ENCODE measurements around the gene ZDHHC9. TPM values are rescaled to one million over a fixed set of nuclear protein-coding genes. Genes with fewer than 3 reads are reported as not detected.
"Not testable (repeated sequence)": the region's sequence is repeated elsewhere in the genome, so short reads cannot be mapped to it uniquely, and the experiment has no call there.

The ZDHHC9 gene
- total RNA-seq (2.4 TPM), polyA plus RNA-seq (1 to 10 TPM; 2.9 to 6.2 (median 4.4) TPM)

DNA sequence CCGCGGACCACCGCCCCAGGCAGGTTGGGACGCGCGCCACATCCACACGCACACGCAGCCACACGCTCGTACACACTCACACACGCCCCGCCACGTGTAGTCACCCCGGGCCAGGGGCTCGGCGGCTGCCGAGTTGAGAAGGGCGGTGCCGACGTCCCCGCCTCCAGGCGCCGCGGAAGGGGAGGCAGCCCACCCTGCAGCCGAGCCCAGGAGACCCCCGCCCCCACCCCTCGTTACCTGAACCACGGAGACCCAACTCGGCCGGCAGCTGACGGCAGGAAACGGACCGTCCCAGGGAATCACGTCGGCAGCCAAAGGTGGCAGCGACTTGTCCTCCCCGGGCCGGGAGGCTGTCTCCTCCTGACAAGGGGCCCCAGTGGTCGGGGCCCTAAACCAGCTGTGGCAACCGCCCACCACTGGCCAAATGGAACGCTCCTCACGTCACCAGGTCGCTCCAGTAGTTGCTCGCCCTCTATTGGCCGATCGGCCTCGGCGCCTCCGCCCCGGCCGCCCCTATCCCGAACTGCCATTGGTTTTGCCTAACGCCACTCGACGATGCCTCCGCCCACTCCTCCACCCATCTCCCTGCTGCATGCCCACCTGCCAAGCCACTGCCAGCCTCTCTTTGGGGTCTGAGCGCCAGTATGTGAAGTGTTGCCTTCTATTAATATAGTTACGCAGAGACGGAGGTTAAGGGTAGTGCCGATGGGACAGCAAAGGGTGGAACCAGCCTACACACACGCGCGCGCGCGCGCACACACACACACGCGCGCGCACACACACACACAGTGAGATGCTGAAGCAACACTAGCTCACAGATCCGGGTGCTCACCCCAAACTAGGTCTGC is at the start of gene ZDHHC9:
ZDHHC9 (minus strand) TSS at position 428 of the 848 bp plus-strand sequence. CDS start 1,941 bp downstream, outside the sequence.
- Histone ChIP-seq H3K27ac (ENCODE audit: insufficient read depth, low read length, poor library complexity, severe bottlenecking) (no peak within 1 kb of the TSS), H3K36me3 (ENCODE audit: control insufficient read depth, insufficient read depth, low read length) (no peaks in the 10 kb centered on the region), H3K9me3 (ENCODE audit: control insufficient read depth in 2 of 2, low read length in 2 of 2) (no peaks in the 10 kb centered on the region), H3K4me3 (ENCODE audit: low read depth, low read length) (peak within 1 kb of the TSS; percentile 72), H3K27me3 (ENCODE audit: control insufficient read depth, insufficient read depth, low read length) (no peaks in the 10 kb centered on the region), H3K4me1 (ENCODE audit: control insufficient read depth, insufficient read depth, low read length, poor library complexity, severe bottlenecking) (peaks cover 7% of the 10 kb centered on the region)
- peak within 1 kb of the TSS; percentile 26 to 85 (median 85) for H3K27ac Mint-ChIP-seq
- peaks cover 0 to 2% (median 0%) of the 10 kb centered on the region in 7 donors for H3K9me3 Mint-ChIP-seq
- H3K4me3 Mint-ChIP-seq, result peak within 1 kb of the TSS; percentile 91 to 99 (median 92)
- no peaks in the 10 kb centered on the region for H3K36me3 Mint-ChIP-seq
- ATAC-seq (ENCODE audit: low read depth in 2 of 2) (peak; percentile 97 to 98), DNase-seq (peak; percentile 82 to 88 (median 85))
- H3K27me3 Mint-ChIP-seq, result peaks cover 10% of the 10 kb centered on the region
- peaks cover 0 to 20% (median 12%) of the 10 kb centered on the region in 4 donors for H3K4me1 Mint-ChIP-seq

- H3K9me3 ChIP-seq (ENCODE audit: control insufficient read depth in 2 of 2, low read length in 2 of 2), result no peaks in the 10 kb centered on the region
- no peak overlapping the region for H3K4me3 ChIP-seq (ENCODE audit: low read depth, low read length)
- DNase-seq (no peak), ATAC-seq (ENCODE audit: low read depth in 2 of 2) (no peak)
- no peaks in the 10 kb centered on the region for H3K4me1 Mint-ChIP-seq
- H3K27me3 ChIP-seq (ENCODE audit: control insufficient read depth, insufficient read depth, low read length), result no peaks in the 10 kb centered on the region
- no peak overlapping the region for H3K27ac Mint-ChIP-seq
- H3K27me3 Mint-ChIP-seq, result peaks cover 4% of the 10 kb centered on the region
- peaks cover 0 to 2% (median 0%) of the 10 kb centered on the region in 7 donors for H3K9me3 Mint-ChIP-seq
- H3K36me3 Mint-ChIP-seq, result no peaks in the 10 kb centered on the region
- no peaks in the 10 kb centered on the region for H3K4me1 ChIP-seq (ENCODE audit: control insufficient read depth, insufficient read depth, low read length, poor library complexity, severe bottlenecking)
- H3K27ac ChIP-seq (ENCODE audit: insufficient read depth, low read length, poor library complexity, severe bottlenecking), result no peak overlapping the region
- no peaks in the 10 kb centered on the region for H3K36me3 ChIP-seq (ENCODE audit: control insufficient read depth, insufficient read depth, low read length)
- no peak overlapping the region for H3K4me3 Mint-ChIP-seq
Measured at GRCh38 chrX:129877401-129877800, 33.7 kb upstream of the ZDHHC9 start.

DNA sequence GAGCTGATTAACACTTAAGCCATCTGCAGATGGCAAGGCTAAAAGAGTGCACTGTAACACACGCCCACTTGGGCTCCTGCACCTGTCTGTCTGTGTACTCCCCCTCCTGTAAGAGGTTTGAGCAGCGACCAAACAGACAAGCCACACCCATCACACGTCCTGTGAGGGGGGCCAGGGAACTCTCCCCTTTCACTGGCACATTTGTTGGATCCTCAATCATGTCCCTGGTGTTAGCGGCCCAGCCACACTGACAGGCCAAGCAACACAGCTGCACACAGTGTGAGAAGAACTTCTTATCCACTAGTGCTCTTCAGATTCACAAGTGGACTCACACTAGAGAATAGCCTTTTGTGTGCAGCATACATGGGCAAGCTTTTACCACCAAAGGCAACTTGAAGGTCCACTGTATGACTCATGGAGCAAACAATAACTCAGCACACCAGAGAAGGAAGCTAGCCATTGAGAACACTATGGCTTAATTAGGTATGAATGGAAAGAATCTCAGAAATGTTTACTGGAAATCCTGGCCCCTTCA is 33.2 kb upstream of the ZDHHC9 start:
- H3K36me3 Mint-ChIP-seq, result no peaks in the 10 kb centered on the region
- DNase-seq (no peak), ATAC-seq (ENCODE audit: low read depth in 2 of 2) (no peak)
- Histone ChIP-seq H3K27ac (ENCODE audit: insufficient read depth, low read length, poor library complexity, severe bottlenecking) (no peak overlapping the region), H3K36me3 (ENCODE audit: control insufficient read depth, insufficient read depth, low read length) (no peaks in the 10 kb centered on the region), H3K4me1 (ENCODE audit: control insufficient read depth, insufficient read depth, low read length, poor library complexity, severe bottlenecking) (no peaks in the 10 kb centered on the region), H3K27me3 (ENCODE audit: control insufficient read depth, insufficient read depth, low read length) (no peaks in the 10 kb centered on the region), H3K4me3 (ENCODE audit: low read depth, low read length) (no peak overlapping the region), H3K9me3 (ENCODE audit: control insufficient read depth in 2 of 2, low read length in 2 of 2) (no peaks in the 10 kb centered on the region)
- H3K4me3 Mint-ChIP-seq, result no peak overlapping the region
- H3K27me3 Mint-ChIP-seq, result no peaks in the 10 kb centered on the region
- H3K27ac Mint-ChIP-seq, result no peak overlapping the region
- peaks cover 0 to 2% (median 0%) of the 10 kb centered on the region in 7 donors for H3K9me3 Mint-ChIP-seq
- H3K4me1 Mint-ChIP-seq, result no peaks in the 10 kb centered on the region

GRCh38 chrX:129875669-129876068 is 32.0 kb upstream of the ZDHHC9 start:
- ATAC-seq (ENCODE audit: low read depth in 2 of 2) (no peak), DNase-seq (no peak)
- Histone ChIP-seq H3K36me3 (ENCODE audit: control insufficient read depth, insufficient read depth, low read length) (no peaks in the 10 kb centered on the region), H3K27ac (ENCODE audit: insufficient read depth, low read length, poor library complexity, severe bottlenecking) (no peak overlapping the region), H3K4me3 (ENCODE audit: low read depth, low read length) (no peak overlapping the region), H3K9me3 (ENCODE audit: control insufficient read depth in 2 of 2, low read length in 2 of 2) (no peaks in the 10 kb centered on the region), H3K27me3 (ENCODE audit: control insufficient read depth, insufficient read depth, low read length) (no peaks in the 10 kb centered on the region), H3K4me1 (ENCODE audit: control insufficient read depth, insufficient read depth, low read length, poor library complexity, severe bottlenecking) (no peaks in the 10 kb centered on the region)
- Mint-ChIP-seq H3K36me3 (no peaks in the 10 kb centered on the region), H3K9me3 (peaks cover 0 to 2% (median 0%) of the 10 kb centered on the region in 7 donors), H3K4me3 (no peak overlapping the region), H3K27me3 (peaks cover 6% of the 10 kb centered on the region), H3K27ac (no peak overlapping the region), H3K4me1 (no peaks in the 10 kb centered on the region)

DNA sequence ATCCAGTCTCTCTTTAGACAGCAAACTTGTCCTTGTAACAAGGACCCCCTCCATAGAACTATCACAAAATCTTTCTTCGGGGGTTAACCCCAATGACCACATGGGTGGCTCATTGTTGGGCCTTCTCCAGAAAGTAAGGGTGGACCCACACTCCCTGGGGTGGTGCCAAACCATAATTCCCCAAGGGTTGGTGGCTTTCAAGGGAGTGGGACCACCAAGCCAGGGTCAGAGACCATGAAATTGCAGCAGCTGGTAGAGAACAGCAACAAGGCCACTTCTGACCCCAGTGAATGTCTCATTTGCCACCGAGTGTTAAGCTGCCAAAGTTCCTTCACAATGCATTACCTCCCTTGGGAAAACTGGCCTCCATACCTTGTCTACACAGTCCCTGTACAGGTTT is 28.8 kb upstream of the ZDHHC9 start:
- H3K27ac Mint-ChIP-seq, result no peak overlapping the region
- no peaks in the 10 kb centered on the region for H3K36me3 Mint-ChIP-seq
- ATAC-seq (ENCODE audit: low read depth in 2 of 2) (no peak), DNase-seq (no peak)
- no peaks in the 10 kb centered on the region for H3K4me1 ChIP-seq (ENCODE audit: control insufficient read depth, insufficient read depth, low read length, poor library complexity, severe bottlenecking)
- H3K9me3 ChIP-seq (ENCODE audit: control insufficient read depth in 2 of 2, low read length in 2 of 2), result no peaks in the 10 kb centered on the region
- H3K9me3 Mint-ChIP-seq, result no peaks in the 10 kb centered on the region
- H3K27me3 ChIP-seq (ENCODE audit: control insufficient read depth, insufficient read depth, low read length), result no peaks in the 10 kb centered on the region
- no peaks in the 10 kb centered on the region for H3K4me1 Mint-ChIP-seq
- no peak overlapping the region for H3K4me3 ChIP-seq (ENCODE audit: low read depth, low read length)
- H3K4me3 Mint-ChIP-seq, result peak overlapping the region in 1 of 4 donors; percentile 40
- H3K27ac ChIP-seq (ENCODE audit: insufficient read depth, low read length, poor library complexity, severe bottlenecking), result no peak overlapping the region
- peaks cover 6% of the 10 kb centered on the region for H3K27me3 Mint-ChIP-seq
- H3K36me3 ChIP-seq (ENCODE audit: control insufficient read depth, insufficient read depth, low read length), result no peaks in the 10 kb centered on the region

DNA sequence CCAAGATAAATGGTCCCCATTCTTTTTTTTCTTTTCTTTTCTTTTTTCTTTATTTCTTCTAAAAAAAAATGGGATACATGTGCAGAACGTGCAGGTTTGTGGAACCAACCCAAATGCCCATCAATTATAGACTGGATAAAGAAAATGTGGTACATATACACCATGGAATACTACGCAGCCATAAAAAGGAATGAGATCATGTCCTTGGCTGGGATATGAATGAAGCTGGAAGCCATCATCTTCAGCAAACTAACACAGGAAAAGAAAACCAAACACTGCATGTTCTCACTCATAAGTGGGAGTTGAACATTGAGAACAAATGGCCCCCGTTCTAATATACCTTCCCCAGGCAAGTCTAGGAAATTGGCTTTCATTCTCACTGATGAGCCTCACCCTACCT is 22.6 kb upstream of the ZDHHC9 start:
- H3K9me3 Mint-ChIP-seq; H3K4me1 ChIP-seq (ENCODE audit: control insufficient read depth, insufficient read depth, low read length, poor library complexity, severe bottlenecking); H3K4me3 ChIP-seq (ENCODE audit: low read depth, low read length); H3K27me3 ChIP-seq (ENCODE audit: control insufficient read depth, insufficient read depth, low read length); H3K27ac Mint-ChIP-seq; H3K36me3 ChIP-seq (ENCODE audit: control insufficient read depth, insufficient read depth, low read length); H3K4me3 Mint-ChIP-seq; ATAC-seq (ENCODE audit: low read depth in 2 of 2); H3K36me3 Mint-ChIP-seq; DNase-seq; H3K4me1 Mint-ChIP-seq; H3K27ac ChIP-seq (ENCODE audit: insufficient read depth, low read length, poor library complexity, severe bottlenecking); H3K9me3 ChIP-seq (ENCODE audit: control insufficient read depth in 2 of 2, low read length in 2 of 2): not testable (repeated sequence)
- H3K27me3 Mint-ChIP-seq, result peaks cover 12% of the 10 kb centered on the region

GRCh38 chrX:129859134-129859533 is 15.4 kb upstream of the ZDHHC9 start:
- not testable (repeated sequence) for ATAC-seq (ENCODE audit: low read depth in 2 of 2)
- peak overlapping the region in 1 of 3 donors; percentile 38 for H3K27ac Mint-ChIP-seq

GRCh38 chrX:129851825-129852224 is 8.1 kb upstream of the ZDHHC9 start:
- ATAC-seq (ENCODE audit: low read depth in 2 of 2), result not testable (repeated sequence)
- peak overlapping the region in 1 of 3 donors; percentile 4 for H3K27ac Mint-ChIP-seq

More at GRCh38 chrX:129859134-129859533, 15.4 kb upstream of the ZDHHC9 start:
- H3K9me3 Mint-ChIP-seq; H3K27ac ChIP-seq (ENCODE audit: insufficient read depth, low read length, poor library complexity, severe bottlenecking); H3K4me3 Mint-ChIP-seq; H3K4me1 ChIP-seq (ENCODE audit: control insufficient read depth, insufficient read depth, low read length, poor library complexity, severe bottlenecking); H3K36me3 ChIP-seq (ENCODE audit: control insufficient read depth, insufficient read depth, low read length); H3K36me3 Mint-ChIP-seq; H3K27me3 ChIP-seq (ENCODE audit: control insufficient read depth, insufficient read depth, low read length); H3K4me1 Mint-ChIP-seq; H3K27me3 Mint-ChIP-seq; H3K4me3 ChIP-seq (ENCODE audit: low read depth, low read length); DNase-seq; H3K9me3 ChIP-seq (ENCODE audit: control insufficient read depth in 2 of 2, low read length in 2 of 2): not testable (repeated sequence)

More at GRCh38 chrX:129851825-129852224, 8.1 kb upstream of the ZDHHC9 start:
- H3K27me3 Mint-ChIP-seq, result peaks cover 14% of the 10 kb centered on the region
- H3K4me1 ChIP-seq (ENCODE audit: control insufficient read depth, insufficient read depth, low read length, poor library complexity, severe bottlenecking); H3K4me3 ChIP-seq (ENCODE audit: low read depth, low read length); H3K36me3 Mint-ChIP-seq; H3K4me1 Mint-ChIP-seq; H3K9me3 Mint-ChIP-seq; DNase-seq; H3K9me3 ChIP-seq (ENCODE audit: control insufficient read depth in 2 of 2, low read length in 2 of 2); H3K4me3 Mint-ChIP-seq; H3K27me3 ChIP-seq (ENCODE audit: control insufficient read depth, insufficient read depth, low read length); H3K27ac ChIP-seq (ENCODE audit: insufficient read depth, low read length, poor library complexity, severe bottlenecking); H3K36me3 ChIP-seq (ENCODE audit: control insufficient read depth, insufficient read depth, low read length): not testable (repeated sequence)
